WERI-Rb-1 (cell line): ENCODE results near the gene DLGAP4.

Source experiments
- DNase-seq: peaks from one replicate; pipeline ENCODE4 v3.0.0-alpha.2; 2020
- H3K27ac ChIP-seq: fragments of 250-450 bp; sonication (Bioruptor Pico); 2 replicates; pipeline ENCODE4 v1.5.1; 2020; ENCODE audit warnings: mild to moderate bottlenecking, moderate library complexity
- H3K27me3 ChIP-seq: fragments of 250-450 bp; sonication (Bioruptor Pico); 2 replicates; pipeline ENCODE4 v1.5.1; 2021; ENCODE audit warnings: mild to moderate bottlenecking, low read depth, moderate library complexity; ENCODE audit not compliant: insufficient read depth, severe bottlenecking
- H3K36me3 ChIP-seq: fragments of 250-450 bp; sonication (Bioruptor Pico); 2 replicates; pipeline ENCODE4 v1.5.1; 2020; ENCODE audit warnings: mild to moderate bottlenecking, moderate library complexity
- H3K4me3 ChIP-seq: 2 replicates; pipeline ENCODE4 v1.5.1; 2011; ENCODE audit warnings: low read depth, mild to moderate bottlenecking, control low read depth, low read length
- H3K9me3 ChIP-seq: fragments of 250-450 bp; sonication (Bioruptor Pico); 2 replicates; pipeline ENCODE4 v1.5.1; 2021; ENCODE audit warnings: mild to moderate bottlenecking, moderate library complexity; ENCODE audit not compliant: severe bottlenecking
- TF ChIP-seq, protein P1 (sequence below): IDR thresholded peaks from 2 replicates; pipeline ENCODE4 v1.5.1; 2011; ENCODE audit warnings: low read depth, mild to moderate bottlenecking, control low read depth, inconsistent platforms, low read length

DLGAP4 gene

GRCh38 chr20:36298795-36299339 lies 7.3 kb upstream of the DLGAP4 start:
- no peak overlapping the region for H3K27ac ChIP-seq
- H3K9me3 ChIP-seq, result no peaks in the 10 kb centered on the region
- no peaks in the 10 kb centered on the region for H3K27me3 ChIP-seq
- TF ChIP-seq, protein P1, sequence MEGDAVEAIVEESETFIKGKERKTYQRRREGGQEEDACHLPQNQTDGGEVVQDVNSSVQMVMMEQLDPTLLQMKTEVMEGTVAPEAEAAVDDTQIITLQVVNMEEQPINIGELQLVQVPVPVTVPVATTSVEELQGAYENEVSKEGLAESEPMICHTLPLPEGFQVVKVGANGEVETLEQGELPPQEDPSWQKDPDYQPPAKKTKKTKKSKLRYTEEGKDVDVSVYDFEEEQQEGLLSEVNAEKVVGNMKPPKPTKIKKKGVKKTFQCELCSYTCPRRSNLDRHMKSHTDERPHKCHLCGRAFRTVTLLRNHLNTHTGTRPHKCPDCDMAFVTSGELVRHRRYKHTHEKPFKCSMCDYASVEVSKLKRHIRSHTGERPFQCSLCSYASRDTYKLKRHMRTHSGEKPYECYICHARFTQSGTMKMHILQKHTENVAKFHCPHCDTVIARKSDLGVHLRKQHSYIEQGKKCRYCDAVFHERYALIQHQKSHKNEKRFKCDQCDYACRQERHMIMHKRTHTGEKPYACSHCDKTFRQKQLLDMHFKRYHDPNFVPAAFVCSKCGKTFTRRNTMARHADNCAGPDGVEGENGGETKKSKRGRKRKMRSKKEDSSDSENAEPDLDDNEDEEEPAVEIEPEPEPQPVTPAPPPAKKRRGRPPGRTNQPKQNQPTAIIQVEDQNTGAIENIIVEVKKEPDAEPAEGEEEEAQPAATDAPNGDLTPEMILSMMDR, result no peak
- no peak overlapping the region for H3K4me3 ChIP-seq
- DNase-seq, result no peak
- H3K36me3 ChIP-seq, result no peaks in the 10 kb centered on the region

GRCh38 chr20:36299459-36299858 lies 6.7 kb upstream of the DLGAP4 start:
- TF ChIP-seq, protein P1, result no peak
- DNase-seq, result no peak
- Histone ChIP-seq H3K27ac (no peak overlapping the region), H3K27me3 (no peaks in the 10 kb centered on the region), H3K36me3 (no peaks in the 10 kb centered on the region), H3K9me3 (no peaks in the 10 kb centered on the region), H3K4me3 (no peak overlapping the region)

DNA sequence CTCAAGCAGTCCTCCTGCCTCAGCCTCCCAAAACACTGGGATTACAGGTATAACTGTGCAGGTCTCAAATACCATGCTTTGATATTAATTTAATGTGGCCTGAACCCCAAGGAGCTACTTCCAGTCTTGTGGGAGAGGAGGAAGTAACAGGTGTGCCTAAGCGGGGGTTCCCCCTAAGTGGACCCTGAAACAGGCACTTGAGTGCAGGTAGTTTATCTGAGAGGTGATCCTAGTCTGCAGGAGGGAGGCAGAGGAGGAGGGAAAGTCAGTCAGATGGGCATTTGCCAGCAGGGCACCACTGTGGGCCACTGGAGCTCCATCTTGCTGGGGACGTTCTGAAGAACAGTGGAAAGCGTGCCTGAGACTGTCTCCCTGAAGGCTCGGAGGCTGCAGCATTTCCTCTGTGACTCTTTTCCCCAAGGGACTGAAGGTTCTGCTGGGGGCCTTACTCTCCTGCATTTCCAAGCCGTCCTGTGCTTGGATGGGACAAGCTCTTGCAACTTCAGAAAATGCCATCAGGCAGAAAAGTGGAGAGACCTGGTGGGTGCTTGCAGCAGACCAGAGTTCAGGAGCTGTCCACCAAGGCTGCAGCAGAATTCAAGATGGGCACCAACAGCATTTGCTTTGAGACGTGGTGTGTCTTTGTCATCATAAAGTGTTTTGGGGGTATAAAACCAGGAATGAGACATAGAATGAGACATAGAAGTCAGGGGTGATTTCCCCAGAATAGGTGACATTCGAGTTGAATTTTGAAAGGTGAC lies 4.6 kb upstream of the DLGAP4 start:
- Histone ChIP-seq H3K4me3 (no peak overlapping the region), H3K27me3 (no peaks in the 10 kb centered on the region)

DNA sequence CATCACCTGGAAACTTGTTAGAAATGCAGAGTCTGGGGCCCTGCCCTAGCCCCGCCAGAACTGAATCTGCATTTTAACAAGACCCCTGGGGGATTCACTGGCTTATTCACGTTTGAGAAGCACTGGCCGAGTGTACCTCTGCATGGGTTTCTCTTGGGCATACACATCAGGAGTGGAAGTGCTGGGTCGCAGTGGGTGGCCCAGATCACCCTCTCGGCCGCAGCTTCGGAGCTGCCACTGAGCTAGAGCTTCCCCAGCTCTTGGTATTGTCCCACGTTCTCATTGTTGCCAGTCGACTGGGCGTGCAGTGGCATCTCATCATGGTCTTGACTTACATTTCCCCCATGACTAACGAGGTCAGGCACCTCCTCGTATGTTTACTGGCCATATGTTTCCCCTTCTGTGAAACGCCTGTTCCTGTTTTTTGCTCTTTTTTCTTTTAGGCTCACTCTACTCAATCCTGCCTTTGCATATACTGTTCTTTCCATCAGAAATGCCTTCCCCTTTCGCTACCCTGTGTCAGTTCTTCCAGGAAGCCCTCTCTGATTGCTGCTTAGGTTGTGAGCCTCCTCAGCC lies 3.0 kb upstream of the DLGAP4 start:
- Histone ChIP-seq H3K27me3 (no peaks in the 10 kb centered on the region), H3K27ac (no peak overlapping the region), H3K9me3 (no peaks in the 10 kb centered on the region), H3K36me3 (no peaks in the 10 kb centered on the region), H3K4me3 (no peak overlapping the region)
- DNase-seq, result no peak
- TF ChIP-seq, protein P1, result no peak

More for the DNA sequence above, 4.6 kb upstream of the DLGAP4 start:
- no peaks in the 10 kb centered on the region for H3K9me3 ChIP-seq
- no peak overlapping the region for H3K27ac ChIP-seq
- no peaks in the 10 kb centered on the region for H3K36me3 ChIP-seq
- TF ChIP-seq, protein P1, result no peak
- no peak for DNase-seq

DNA sequence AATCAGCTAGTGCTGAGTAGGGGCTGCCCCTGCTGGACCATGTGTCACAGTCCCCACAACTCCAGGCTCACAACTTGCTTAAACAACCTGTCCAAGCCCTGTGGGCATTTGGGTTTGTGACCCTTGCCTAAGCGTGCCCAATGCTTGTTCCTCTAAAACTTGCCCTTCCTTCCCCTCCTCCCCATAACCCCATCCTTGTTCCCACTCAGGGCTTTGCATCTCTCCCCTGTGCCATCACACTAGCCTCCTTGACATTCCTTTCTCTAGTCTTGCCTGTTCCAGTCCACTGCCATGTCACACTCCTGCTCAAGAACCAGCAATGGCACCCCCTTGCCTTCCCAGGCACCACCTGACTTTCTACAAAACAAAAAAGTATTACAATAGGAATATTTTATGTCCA lies 2.3 kb upstream of the DLGAP4 start:
- DNase-seq, result no peak
- no peaks in the 10 kb centered on the region for H3K27me3 ChIP-seq
- no peak overlapping the region for H3K4me3 ChIP-seq
- no peaks in the 10 kb centered on the region for H3K9me3 ChIP-seq
- H3K36me3 ChIP-seq, result no peaks in the 10 kb centered on the region
- no peak overlapping the region for H3K27ac ChIP-seq
- TF ChIP-seq, protein P1, result no peak
